HG03025 (cell line): ENCODE measurements around the gene TNFSF4.
"Not testable (repeated sequence)": the region's sequence is repeated elsewhere in the genome, so short reads cannot be mapped to it uniquely, and the experiment has no call there.

Source experiments
- ATAC-seq: cut with Tn5 transposase; IDR thresholded peaks from one replicate; pipeline ENCODE4 v1.9.1; 2021; ENCODE audit warnings: mild to moderate bottlenecking, moderate library complexity; ENCODE audit not compliant: unreplicated experiment, low FRiP score

The TNFSF4 gene

GRCh38 chr1:173168941-173169340 lies 38.2 kb downstream of the TNFSF4 start:
- ATAC-seq, result no peak

- no peak for ATAC-seq
These were observed 42.4 kb downstream of the TNFSF4 start for GRCh38 chr1:173164686-173165085.

- ATAC-seq, result no peak
These were observed 43.0 kb downstream of the TNFSF4 start for GRCh38 chr1:173164178-173164577.

- ATAC-seq, result no peak
These were observed 43.9 kb downstream of the TNFSF4 start for GRCh38 chr1:173163222-173163621.

GRCh38 chr1:173162601-173163000 lies 44.5 kb downstream of the TNFSF4 start:
- ATAC-seq, result no peak

GRCh38 chr1:173161510-173162221 lies 45.5 kb downstream of the TNFSF4 start:
- ATAC-seq, result no peak

- not testable (repeated sequence) for ATAC-seq
These were observed 53.2 kb downstream of the TNFSF4 start for GRCh38 chr1:173153964-173154363.

- ATAC-seq, result no peak
These were observed 53.6 kb downstream of the TNFSF4 start for GRCh38 chr1:173153503-173153902.

- ATAC-seq, result no peak
These were observed 54.5 kb downstream of the TNFSF4 start for GRCh38 chr1:173152598-173152997.

GRCh38 chr1:173150795-173151194 lies 56.3 kb downstream of the TNFSF4 start:
- ATAC-seq, result no peak

- no peak for ATAC-seq
These were observed 57.2 kb downstream of the TNFSF4 start for GRCh38 chr1:173149887-173150286.

GRCh38 chr1:173148971-173149370 lies 58.2 kb downstream of the TNFSF4 start:
- no peak for ATAC-seq

GRCh38 chr1:173148545-173148944 lies 58.6 kb downstream of the TNFSF4 start:
- ATAC-seq, result no peak

- ATAC-seq, result no peak
These were observed 66.4 kb downstream of the TNFSF4 start for GRCh38 chr1:173140733-173141132.

GRCh38 chr1:173139706-173140105 lies 67.4 kb downstream of the TNFSF4 start:
- no peak for ATAC-seq

GRCh38 chr1:173137107-173137706 lies 69.9 kb downstream of the TNFSF4 start:
- no peak for ATAC-seq

- no peak for ATAC-seq
These were observed 72.3 kb downstream of the TNFSF4 start for GRCh38 chr1:173134800-173135199.

- no peak for ATAC-seq
These were observed 73.1 kb downstream of the TNFSF4 start for GRCh38 chr1:173134029-173134428.
